HG03066 (cell line): ENCODE measurements around the gene OGA.

Experiments used
- ATAC-seq: cut with Tn5 transposase; IDR thresholded peaks from one replicate; pipeline ENCODE4 v1.9.1; 2021; ENCODE audit warnings: low read depth; ENCODE audit not compliant: unreplicated experiment

The OGA gene

DNA sequence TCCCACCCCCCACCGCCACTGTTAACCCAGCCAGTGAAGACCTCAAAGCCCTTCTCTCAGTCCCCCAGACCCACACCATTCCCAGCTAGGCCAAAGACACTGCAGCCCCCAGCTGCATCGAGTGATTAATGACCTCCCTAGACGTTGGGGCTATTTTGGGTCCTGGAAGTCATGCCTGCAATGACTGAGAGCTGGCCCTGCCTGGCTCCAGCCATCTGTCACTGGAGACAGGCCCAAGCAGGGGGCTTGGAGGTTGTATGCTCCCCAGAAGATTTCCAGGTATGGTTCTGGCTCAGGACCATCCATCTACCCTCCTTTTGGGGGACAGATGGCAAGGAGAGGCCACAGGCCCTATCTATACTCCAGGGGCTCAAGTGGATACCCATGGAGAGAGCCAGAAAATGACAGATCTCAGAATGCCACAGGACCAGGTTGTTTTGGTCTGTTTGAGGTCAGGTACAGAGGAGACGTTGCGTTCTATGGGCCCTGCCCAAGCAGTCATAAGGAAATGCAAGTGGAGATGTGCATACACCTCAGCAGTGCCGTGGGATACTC is 20.2 kb upstream of the OGA start:
- ATAC-seq = no peak

DNA sequence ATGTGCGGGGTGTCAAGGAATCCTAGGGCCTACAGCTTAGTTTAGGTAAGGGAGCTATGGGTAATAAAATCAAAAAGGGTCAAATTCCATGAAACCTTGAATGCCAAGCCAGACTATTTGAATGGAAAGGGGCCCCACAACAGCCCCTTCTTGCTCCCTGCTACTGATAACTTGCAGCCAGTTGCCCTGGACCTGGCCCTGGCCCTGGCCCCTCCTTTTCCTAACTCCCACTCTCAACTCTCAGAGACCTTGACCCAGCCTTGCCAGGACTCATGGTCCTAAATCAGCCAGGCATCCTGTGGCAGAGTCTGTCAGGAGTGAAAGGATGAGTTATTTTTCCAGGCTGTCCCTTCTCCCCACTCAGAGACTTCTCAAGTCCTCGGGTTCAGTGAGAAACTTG is 19.5 kb upstream of the OGA start:
- ATAC-seq = no peak

GRCh38 chr10:101835362-101835761 is 17.1 kb upstream of the OGA start:
- no peak for ATAC-seq

GRCh38 chr10:101834341-101834740 is 16.1 kb upstream of the OGA start:
- ATAC-seq = no peak

DNA sequence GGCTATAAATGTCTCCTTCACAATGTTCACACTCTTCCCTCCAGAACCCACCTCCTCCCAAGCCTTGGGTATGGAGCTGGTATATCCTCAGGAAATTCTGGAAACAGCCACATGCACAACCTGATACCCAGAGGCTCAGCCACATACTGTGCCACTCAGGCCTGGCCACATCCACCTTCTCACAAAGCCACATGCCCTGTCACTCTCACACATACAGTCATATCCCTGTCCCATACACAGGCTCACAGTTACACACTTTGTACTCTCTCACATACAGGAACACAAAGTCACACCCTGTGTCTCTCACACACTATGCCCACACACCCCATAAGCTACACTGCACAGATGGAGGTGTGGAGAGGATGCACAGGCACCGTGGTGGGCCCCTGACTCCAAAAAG is 15.2 kb upstream of the OGA start:
- ATAC-seq = no peak

DNA sequence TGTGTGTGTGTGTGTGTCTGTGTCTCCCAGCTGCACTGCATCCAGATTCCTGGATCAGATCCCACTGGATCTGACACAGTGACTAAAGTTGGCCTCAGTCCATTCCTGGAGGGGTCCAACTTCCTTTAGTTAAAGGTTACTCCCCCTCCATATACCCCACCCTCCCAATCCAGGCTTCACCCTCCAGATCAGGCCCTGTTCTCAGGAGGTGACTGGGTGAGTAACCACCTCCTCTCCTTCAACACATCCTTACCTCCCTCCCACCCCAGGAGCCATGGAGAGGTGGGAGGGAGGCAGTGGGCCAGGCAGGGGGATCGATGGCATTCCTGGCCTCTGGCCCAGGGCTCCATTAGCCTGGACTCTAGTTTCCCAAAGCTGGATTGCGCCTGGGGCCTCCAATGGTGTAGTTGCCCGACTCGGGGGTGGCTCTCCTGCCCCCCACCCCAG is 14.1 kb upstream of the OGA start:
- no peak for ATAC-seq

GRCh38 chr10:101831169-101831811 is 13.0 kb upstream of the OGA start:
- no peak for ATAC-seq

DNA sequence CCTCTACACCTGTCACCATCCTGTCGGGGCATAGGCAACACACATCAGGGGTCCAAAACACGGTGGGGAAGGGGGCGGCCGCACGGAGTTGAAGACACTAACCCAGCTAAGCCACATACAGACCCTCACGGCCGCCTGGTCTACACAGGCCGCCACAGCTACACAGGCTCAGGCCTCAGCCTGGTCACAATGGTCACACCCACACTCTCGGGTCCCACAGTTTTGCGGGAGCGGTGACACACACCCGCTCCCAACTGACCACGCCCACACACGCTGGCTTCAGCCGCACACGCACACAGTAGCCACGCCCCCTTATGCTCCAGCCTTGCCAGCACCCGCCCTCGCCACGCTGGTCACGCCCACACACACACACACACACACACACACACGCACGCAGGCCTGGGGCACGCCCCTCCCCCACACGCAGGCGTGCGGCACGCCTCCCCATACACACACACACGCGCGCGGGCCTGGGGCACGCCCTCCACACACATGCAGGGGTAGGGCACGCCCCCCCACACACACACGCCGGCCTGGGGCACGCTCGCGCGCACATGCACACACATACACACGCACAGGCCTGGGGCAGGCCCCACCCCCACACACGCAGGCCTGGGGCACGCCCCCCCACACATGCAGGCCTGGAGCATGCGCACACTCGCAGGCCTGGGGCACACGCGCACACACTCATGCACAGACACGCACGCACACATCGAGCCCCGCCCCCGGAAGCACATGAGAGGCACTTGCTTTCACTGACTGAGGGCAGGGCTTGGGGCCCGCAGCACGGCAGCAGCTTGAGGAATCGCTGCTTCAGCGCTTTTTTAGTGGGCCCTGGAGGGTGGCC is 12.3 kb upstream of the OGA start:
- ATAC-seq = peak; percentile 74

DNA sequence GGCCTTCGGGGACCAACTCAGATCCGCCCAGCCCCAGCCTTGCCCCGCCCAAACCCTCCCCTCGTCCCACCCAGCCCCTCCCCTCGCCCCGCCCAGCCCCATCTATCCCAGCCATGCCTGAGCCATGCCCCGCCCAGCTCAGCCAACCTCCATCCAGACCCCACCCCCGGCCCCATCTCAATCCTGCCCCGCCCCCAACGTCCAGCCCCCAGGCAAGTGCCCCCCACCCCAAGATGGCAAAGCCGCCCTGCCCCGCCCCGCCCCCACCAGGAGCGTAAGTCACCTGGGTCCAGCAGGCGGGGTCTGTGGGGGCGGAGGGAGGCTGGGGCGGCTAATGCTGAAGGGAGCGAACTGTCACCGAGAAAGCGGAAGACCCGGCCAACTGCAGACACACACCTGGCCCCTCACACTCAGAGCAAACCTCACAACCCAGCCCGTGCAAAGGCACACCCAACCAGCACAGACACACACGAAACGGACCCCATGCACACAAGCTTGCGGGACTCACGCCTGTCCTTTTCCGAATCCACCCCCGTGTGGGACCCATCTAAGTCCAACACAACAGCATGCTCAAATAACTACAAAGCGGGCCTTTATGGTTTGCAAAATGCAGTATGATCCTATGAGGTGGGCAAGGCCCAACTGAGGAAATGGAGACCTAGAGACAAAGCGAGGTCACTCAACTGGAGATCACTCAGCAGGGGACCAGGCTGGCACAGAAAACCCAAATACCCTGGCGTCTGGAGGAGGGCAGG is 11.5 kb upstream of the OGA start:
- ATAC-seq = peak; percentile 11

GRCh38 chr10:101828766-101829551 is 10.7 kb upstream of the OGA start:
- no peak for ATAC-seq

DNA sequence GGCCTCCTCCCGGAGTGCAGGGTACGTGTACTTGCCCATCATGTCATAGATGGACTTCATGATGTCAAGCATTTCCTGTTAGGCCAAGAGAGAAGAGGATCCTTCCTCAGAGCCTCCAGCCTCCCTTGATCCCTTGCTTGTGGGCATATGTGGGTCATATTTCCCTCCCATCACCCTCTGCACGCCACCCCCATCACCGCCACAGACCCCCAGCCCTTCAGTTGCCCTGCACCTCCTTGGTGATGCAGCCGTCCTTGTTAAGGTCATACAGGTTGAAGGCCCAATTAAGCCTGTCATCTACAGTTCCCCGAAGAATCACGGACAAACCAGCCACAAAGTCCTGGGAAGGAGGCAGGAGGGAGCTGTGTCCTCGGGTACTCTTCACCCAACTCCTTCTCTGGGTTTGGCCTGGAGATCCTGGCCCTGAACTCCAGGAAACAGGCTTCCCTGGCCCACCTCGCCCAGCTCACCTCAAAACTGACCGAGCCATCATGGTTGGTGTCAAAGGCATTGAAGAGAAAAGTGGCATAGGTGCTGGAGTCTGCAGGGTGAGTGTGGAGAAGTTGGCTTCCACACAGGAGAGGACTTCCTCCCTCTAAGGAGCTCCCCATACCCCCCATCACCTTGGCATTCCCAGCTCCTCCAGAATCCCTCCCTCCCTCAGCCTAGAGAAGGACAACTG is 9.8 kb upstream of the OGA start:
- ATAC-seq = no peak

- no peak for ATAC-seq
These were observed 8.7 kb upstream of the OGA start for GRCh38 chr10:101826852-101827434.

GRCh38 chr10:101824736-101825135 is 6.5 kb upstream of the OGA start:
- ATAC-seq = no peak

- peak; percentile 22 for ATAC-seq
These were observed 809 bp upstream of the OGA start for GRCh38 chr10:101818872-101819633.

GRCh38 chr10:101817337-101818118 is 716 bp downstream of the OGA start:
- ATAC-seq = peak; percentile 7

GRCh38 chr10:101816913-101817336 is 1.3 kb downstream of the OGA start:
- no peak for ATAC-seq

DNA sequence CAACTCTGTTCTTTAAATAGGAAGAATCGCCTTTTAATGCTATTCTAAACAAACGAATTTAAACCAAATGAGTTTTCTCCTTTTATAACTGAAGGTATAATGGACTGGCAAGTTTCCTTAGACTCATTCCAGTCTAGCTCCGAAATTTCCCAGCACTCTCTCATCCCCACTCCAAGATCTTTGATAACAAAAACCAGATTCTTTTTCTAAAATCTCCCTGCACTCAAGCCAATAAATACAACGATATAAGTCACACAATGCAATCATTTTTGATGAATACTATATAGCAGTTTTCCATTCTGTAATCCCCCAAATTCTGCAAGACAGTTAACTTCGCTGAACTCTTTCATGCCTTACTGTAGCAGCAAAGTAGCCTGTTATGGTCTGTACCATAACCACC is 1.9 kb downstream of the OGA start:
- ATAC-seq = no peak
